KBM-7 (cell line): ENCODE results near the gene NFAM1.

Source experiments
- DNase-seq: peaks from one replicate; pipeline ENCODE4 v3.0.0-alpha.2; 2015
- in situ Hi-C: fragments of 300-500 bp; cut with MboI; formaldehyde crosslinking; loops from 2 replicates; pipeline ENCODE4 v1.14.3; 2020; ENCODE audit warnings: low sequenced_read_pairs, low pct_unique_long_range_greater_than_20kb, mixed read lengths

The NFAM1 gene

GRCh38 chr22:42432020-42432596 lies at the start of gene NFAM1:
TSS of gene NFAM1 (minus strand) at chr22:42432403. CDS start at chr22:42432357, 46 bp downstream.
- in situ Hi-C loops = loop anchor here (25.0 kb wide), 1 partner anchor 270 kb away; no protein-coding TSS in a partner anchor
- DNase-seq = peak; percentile 83

- DNase-seq = no peak
- in situ Hi-C loops = no loop called here
These were observed 42.9 kb upstream of the NFAM1 start for GRCh38 chr22:42475122-42475521.

- DNase-seq = peak; percentile 67
- in situ Hi-C loops = no loop called here
These were observed 41.4 kb upstream of the NFAM1 start for GRCh38 chr22:42473484-42474193.

GRCh38 chr22:42472671-42473070 lies 40.5 kb upstream of the NFAM1 start:
- in situ Hi-C loops = no loop called here
- no peak for DNase-seq

GRCh38 chr22:42471441-42471840 lies 39.2 kb upstream of the NFAM1 start:
- DNase-seq = no peak
- in situ Hi-C loops = no loop called here

- in situ Hi-C loops = no loop called here
- no peak for DNase-seq
These were observed 38.3 kb upstream of the NFAM1 start for GRCh38 chr22:42470366-42471082.

GRCh38 chr22:42468841-42469240 lies 36.6 kb upstream of the NFAM1 start:
- no peak for DNase-seq

GRCh38 chr22:42462016-42462415 lies 29.8 kb upstream of the NFAM1 start:
- no peak for DNase-seq
- in situ Hi-C loops = no loop called here

More at GRCh38 chr22:42468841-42469240, 36.6 kb upstream of the NFAM1 start:
- in situ Hi-C loops = no loop called here

GRCh38 chr22:42461511-42461910 lies 29.3 kb upstream of the NFAM1 start:
- no peak for DNase-seq

GRCh38 chr22:42459287-42460063 lies 27.3 kb upstream of the NFAM1 start:
- in situ Hi-C loops = no loop called here
- no peak for DNase-seq

More at GRCh38 chr22:42461511-42461910, 29.3 kb upstream of the NFAM1 start:
- in situ Hi-C loops = no loop called here

- in situ Hi-C loops = no loop called here
- no peak for DNase-seq
These were observed 20.7 kb upstream of the NFAM1 start for GRCh38 chr22:42452916-42453315.

GRCh38 chr22:42452456-42452855 lies 20.3 kb upstream of the NFAM1 start:
- in situ Hi-C loops = no loop called here
- no peak for DNase-seq

- in situ Hi-C loops = no loop called here
- no peak for DNase-seq
These were observed 19.4 kb upstream of the NFAM1 start for GRCh38 chr22:42451499-42452145.

GRCh38 chr22:42450862-42451261 lies 18.7 kb upstream of the NFAM1 start:
- no peak for DNase-seq
- in situ Hi-C loops = no loop called here

GRCh38 chr22:42446151-42446550 lies 13.9 kb upstream of the NFAM1 start:
- in situ Hi-C loops = loop anchor here (25.0 kb wide), 1 partner anchor 284 kb away; no protein-coding TSS in a partner anchor
- no peak for DNase-seq

- in situ Hi-C loops = loop anchor here (25.0 kb wide), 1 partner anchor 282 kb away; no protein-coding TSS in a partner anchor
- DNase-seq = peak; percentile 82
These were observed 12.1 kb upstream of the NFAM1 start for GRCh38 chr22:42444077-42444904.

GRCh38 chr22:42443240-42444076 lies 11.3 kb upstream of the NFAM1 start:
- in situ Hi-C loops = loop anchor here (25.0 kb wide), 1 partner anchor 281 kb away; no protein-coding TSS in a partner anchor
- DNase-seq = no peak
